Midbrain (tissue), 1 donor: ENCODE measurements around the gene TRPM7.
"Not testable (repeated sequence)": the region's sequence is repeated elsewhere in the genome, so short reads cannot be mapped to it uniquely, and the experiment has no call there.

Source experiments
- DNase-seq: peaks from one replicate; lab custom pipeline; 2025; lab: John Stamatoyannopoulos, UW

Gene TRPM7

DNA sequence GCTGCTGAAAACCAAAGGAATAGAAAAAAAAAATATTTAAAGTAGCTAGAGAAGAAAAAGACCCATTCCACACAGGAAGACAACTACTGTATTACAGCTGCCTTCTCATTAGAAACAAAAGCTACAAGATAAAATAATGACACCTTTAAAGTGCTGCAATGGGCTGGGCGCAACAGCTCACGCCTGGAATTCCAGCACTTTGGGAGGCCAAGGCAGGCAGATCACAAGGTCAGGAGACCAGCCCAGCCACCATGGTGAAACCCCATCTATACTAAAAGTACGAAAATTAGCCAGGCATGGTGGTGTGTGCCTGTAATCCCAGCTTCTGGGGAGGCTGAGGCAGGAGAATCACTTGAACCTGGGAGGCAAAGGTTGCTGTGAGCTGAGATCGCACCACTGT, 31.0 kb downstream of the TRPM7 start:
- no peak for DNase-seq

- DNase-seq: no peak
These were observed 33.3 kb downstream of the TRPM7 start for GRCh38 chr15:50653156-50653743.

GRCh38 chr15:50652671-50653070, 33.9 kb downstream of the TRPM7 start:
- DNase-seq: no peak

GRCh38 chr15:50641318-50641717, 45.3 kb downstream of the TRPM7 start:
- DNase-seq: no peak

GRCh38 chr15:50636146-50636545, 50.5 kb downstream of the TRPM7 start:
- no peak for DNase-seq

GRCh38 chr15:50633653-50634052, 52.9 kb downstream of the TRPM7 start:
- DNase-seq: no peak

- no peak for DNase-seq
These were observed 58.2 kb downstream of the TRPM7 start for GRCh38 chr15:50628421-50628820.

DNA sequence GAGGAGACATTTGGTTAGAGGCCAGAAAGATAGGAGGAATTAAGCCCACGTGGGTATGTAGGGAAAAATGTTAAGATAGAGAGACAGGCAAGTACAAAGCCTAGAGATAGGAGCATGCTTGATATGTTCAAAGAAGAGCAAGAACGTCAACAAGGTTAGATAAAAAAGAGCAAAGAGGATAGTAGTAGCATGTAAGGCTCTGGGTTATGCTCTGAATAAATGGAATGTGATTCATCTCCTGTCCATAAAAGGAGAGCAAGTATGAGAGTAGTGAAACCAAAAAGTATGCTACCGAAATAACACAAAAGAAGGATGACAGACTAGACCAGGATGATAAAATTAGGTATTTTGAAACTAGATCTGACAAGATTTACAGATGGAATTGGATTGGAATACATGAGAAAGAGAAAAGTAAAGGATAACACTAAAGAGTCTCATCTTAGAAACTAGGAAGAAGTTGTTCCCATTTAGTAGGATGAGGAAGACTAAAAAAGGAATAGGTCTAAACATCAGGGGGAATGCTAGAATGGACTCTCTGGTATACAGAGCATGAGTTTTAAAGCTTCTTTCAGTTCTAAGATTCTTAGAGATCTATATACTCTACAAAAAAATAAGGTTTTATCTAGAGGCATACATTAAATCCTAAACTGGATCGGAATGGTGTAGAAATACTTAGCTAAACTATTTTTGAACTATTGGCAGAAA, 59.1 kb downstream of the TRPM7 start:
- no peak for DNase-seq

- no peak for DNase-seq
These were observed 61.9 kb downstream of the TRPM7 start for GRCh38 chr15:50624616-50625168.

DNA sequence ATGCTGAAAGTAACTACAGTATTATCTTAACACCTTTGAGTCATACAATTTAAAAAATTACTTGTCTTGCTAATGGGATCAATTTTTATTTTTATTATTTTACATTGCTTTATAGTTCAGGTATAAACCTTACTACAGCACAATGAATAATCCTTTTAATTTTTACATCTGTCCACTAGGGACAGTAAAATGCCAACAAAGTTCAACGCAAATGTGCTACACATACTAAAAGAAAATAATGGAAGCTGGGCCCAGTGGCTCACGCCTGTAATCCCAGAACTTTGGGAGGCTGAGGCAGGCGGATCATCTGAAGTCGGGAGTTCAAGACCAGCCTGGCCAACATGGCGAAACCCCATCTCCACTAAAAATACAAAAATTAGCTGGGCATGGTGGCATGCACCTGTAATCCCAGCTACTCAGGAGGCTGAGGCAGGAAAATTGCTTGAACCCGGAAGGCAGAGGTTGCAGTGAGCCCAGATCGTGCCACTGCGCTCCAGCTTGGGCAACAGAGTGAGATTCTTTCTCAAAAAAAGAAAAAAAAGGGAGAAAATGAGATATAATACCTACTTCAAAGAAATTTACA, 64.1 kb downstream of the TRPM7 start:
- DNase-seq: not testable (repeated sequence)

DNA sequence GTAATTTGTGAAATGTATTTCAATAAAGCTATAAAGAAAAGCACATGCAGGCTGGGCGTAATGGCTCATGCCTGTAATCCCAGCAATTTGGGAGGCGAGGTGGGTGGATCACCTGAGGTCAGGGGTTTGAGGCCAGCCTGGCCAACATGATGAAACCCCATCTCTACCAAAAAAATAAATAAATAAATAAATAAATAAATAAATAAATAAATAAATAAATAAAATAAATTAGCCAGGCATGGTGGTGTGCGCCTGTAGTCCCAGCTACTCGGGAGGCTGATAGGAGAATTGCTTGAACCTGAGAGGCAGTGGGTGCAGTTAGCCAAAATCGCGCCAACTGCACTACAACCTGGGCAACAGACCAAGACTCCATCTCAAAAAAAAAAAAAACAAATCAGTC, 69.6 kb downstream of the TRPM7 start:
- not testable (repeated sequence) for DNase-seq

GRCh38 chr15:50616554-50616953, 70.0 kb downstream of the TRPM7 start:
- not testable (repeated sequence) for DNase-seq

DNA sequence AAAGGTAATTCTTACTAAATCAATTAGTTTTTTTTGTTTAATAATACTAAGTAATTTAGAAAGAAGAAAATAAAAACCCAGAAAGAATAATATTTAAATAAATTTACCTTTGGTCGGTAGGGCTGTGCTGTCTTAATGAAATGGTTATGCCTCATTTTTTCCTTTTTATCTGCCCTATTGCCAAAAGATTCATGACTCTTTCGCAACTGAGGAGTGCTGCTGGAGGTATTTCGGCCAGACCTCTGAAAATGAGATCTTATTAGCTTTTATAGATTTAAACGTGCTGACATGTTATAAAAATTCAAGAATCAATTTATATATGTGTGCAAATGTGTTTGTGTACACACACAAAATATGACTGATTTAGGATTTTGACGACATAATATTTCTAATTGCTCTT, 73.0 kb downstream of the TRPM7 start:
- DNase-seq: no peak

DNA sequence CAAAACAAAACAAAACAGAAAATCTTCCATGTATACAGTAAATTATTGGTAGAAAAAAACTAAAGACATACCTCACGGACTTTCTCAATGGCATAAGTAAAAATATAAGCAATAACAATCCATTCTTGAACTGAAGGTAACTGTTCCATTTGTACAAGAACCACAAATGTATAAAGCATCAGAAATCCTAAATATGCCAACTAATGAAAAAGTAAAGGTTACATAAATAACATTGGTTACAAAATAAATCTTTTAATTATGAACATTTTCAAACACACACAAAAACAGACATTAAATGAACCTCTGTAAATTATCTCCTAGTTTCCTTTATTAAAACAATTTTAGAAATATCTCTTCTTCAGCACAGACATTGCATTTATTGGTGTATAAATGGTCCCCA, 79.5 kb downstream of the TRPM7 start:
- no peak for DNase-seq

DNA sequence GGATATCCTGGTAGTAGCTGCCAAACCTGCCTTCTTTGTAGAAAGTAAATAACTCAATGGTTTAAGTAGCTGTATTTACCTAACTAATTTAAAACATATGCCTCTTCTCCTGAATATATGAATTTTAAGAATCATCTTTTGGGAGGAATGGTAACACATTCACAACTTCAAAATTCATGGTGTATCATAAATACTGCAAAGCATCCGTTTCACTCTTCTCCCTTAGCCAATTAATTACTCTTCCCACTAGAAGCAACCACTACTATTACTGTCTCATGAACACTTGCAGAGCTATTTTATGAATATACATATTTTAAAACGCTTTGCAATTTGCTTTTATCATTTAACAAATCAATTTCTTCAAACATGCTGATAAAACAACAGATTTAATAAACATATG, 81.1 kb downstream of the TRPM7 start:
- no peak for DNase-seq

- not testable (repeated sequence) for DNase-seq
These were observed 84.6 kb downstream of the TRPM7 start for GRCh38 chr15:50602028-50602427.

- DNase-seq: no peak
These were observed 92.3 kb downstream of the TRPM7 start for GRCh38 chr15:50594311-50594710.

DNA sequence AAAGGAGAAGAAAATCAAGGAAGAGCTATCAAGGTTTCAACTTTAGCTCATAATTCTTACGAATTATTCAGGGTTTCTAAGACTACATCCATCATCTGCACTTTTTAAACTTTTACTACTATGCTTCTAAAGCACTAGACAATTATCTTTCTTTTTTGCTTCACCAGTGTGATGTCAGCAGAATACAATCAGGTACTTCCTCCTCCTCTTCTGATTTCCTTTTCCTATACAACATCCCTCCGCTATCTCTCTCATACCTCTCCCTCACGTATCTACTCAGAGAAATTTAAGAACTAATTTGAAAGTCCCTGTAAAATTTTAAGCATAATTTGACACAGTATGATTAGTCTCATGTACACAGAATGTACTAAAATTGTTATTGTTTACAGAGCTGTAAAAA, 92.8 kb downstream of the TRPM7 start:
- no peak for DNase-seq

DNA sequence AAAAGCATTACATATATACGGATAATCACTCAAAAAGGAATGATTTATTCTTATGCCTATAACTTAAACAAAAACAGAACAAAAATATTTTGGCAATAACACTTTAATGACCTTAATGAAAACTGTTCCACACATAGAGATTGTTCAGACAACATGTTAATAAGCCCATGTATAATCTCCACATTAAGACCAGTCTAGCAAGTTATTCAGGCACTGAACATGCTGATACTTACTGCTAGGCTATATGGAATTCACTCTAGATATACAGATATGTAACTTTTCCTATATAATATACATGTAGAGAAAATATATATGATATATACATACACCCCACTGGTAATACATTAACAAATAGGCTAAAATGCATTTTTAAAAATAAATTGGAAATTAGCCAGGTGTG, 96.3 kb downstream of the TRPM7 start:
- no peak for DNase-seq

GRCh38 chr15:50577492-50577891, 109.1 kb downstream of the TRPM7 start:
- no peak for DNase-seq

DNA sequence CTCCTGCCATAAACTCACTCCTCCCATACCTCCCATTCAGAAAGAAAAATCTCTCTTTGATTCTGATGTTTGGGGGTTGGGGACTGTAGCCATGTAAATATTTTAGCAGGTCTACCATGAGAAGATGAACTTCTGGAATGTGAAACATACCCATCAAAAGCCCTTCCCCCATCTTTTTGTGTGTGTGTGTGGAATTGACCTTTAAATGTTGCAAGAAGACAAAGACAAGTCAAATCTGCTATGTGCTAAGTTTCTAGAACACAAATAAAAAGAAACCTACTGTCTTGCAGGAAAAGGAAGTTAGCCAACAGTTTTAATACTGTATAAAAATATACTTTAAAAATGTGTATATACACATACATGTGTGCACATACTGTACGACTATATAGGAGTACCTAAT, 110.4 kb downstream of the TRPM7 start:
- DNase-seq: no peak

- DNase-seq: not testable (repeated sequence)
These were observed 112.8 kb downstream of the TRPM7 start for GRCh38 chr15:50573842-50574241.

DNA sequence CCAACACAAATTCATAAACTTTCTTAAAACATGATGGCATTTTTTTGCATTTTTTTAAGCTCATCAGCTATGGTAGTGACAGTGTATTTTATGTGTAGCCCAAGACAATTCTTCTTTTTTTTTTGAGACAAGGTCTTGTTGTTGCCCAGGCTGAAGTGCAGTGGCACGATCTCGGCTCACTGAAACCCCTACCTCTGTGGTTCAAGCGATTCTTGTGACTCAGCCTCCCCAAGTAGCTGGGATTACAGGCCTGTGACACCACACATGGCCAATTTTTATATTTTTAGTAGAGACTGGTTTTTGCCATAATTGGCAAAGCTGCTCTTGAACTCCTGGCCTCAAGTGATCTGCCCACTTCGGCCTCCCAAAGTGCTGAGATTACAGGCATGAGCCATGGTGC, 122.8 kb downstream of the TRPM7 start:
- no peak for DNase-seq
